DMS 273 (cell line): ENCODE measurements around the gene PLEKHG2.

Source experiments
- DNase-seq: peaks from one replicate; lab custom pipeline; 2025; ENCODE audit not compliant: unreplicated experiment; lab: John Stamatoyannopoulos, UW

Gene PLEKHG2

GRCh38 chr19:39406656-39407409 lies 5.6 kb upstream of the PLEKHG2 start, which contains the start of gene ZFP36:
TSS of gene ZFP36 (plus strand) at chr19:39406847. CDS start at chr19:39406905, 58 bp downstream.
- DNase-seq, result peak; percentile 81

GRCh38 chr19:39407410-39407659 lies 5.1 kb upstream of the PLEKHG2 start:
- DNase-seq, result no peak

GRCh38 chr19:39407660-39408391 lies 4.6 kb upstream of the PLEKHG2 start:
- no peak for DNase-seq

- DNase-seq, result peak; percentile 47
Observed at GRCh38 chr19:39408392-39409207, 3.9 kb upstream of the PLEKHG2 start.

GRCh38 chr19:39409208-39410016 lies 3.1 kb upstream of the PLEKHG2 start:
- peak; percentile 71 for DNase-seq

- DNase-seq, result peak; percentile 71
Observed at GRCh38 chr19:39410017-39410830, 2.2 kb upstream of the PLEKHG2 start.

- DNase-seq, result no peak
Observed at GRCh38 chr19:39410831-39411080, 1.7 kb upstream of the PLEKHG2 start.

- DNase-seq, result no peak
Observed at GRCh38 chr19:39411081-39411831, 1.2 kb upstream of the PLEKHG2 start.

- DNase-seq, result peak; percentile 96
Observed at GRCh38 chr19:39411832-39412099, 703 bp upstream of the PLEKHG2 start.

GRCh38 chr19:39412867-39413271 lies 400 bp downstream of the PLEKHG2 start:
- DNase-seq, result no peak

- DNase-seq, result peak; percentile 80
Observed at GRCh38 chr19:39413272-39413910, 922 bp downstream of the PLEKHG2 start.

GRCh38 chr19:39413911-39414608 lies 1.6 kb downstream of the PLEKHG2 start:
- DNase-seq, result peak; percentile 39

- DNase-seq, result no peak
Observed at GRCh38 chr19:39415111-39416046, 2.9 kb downstream of the PLEKHG2 start.

- DNase-seq, result peak; percentile 65
Observed at GRCh38 chr19:39416152-39417120, 4.0 kb downstream of the PLEKHG2 start.

GRCh38 chr19:39417463-39418181 lies 5.2 kb downstream of the PLEKHG2 start:
- no peak for DNase-seq

GRCh38 chr19:39419003-39419402 lies 6.5 kb downstream of the PLEKHG2 start:
- DNase-seq, result no peak
